Aorta (tissue), 5 donors: ENCODE results near the gene ZNF281. TPM values are rescaled to one million over a fixed set of nuclear protein-coding genes. Genes with fewer than 3 reads are reported as not detected.

ENCODE experiments used
- ATAC-seq: fragments of 200-7000 bp; cut with Tn5 transposase; one replicate; pipeline ENCODE4 v1.9.1; 2022; ENCODE audit warnings: moderate library complexity; ENCODE audit not compliant: low FRiP score
- DNase-seq, 2 donors: peaks; one replicate each; pipeline ENCODE4 v3.0.0-alpha.2; 2020
- H3K27ac ChIP-seq, 2 donors: one replicate each; pipeline ENCODE4 v1.5.1; 2013; ENCODE audit warnings: low read length in 2 of 2, mild to moderate bottlenecking in 2 of 2, moderate library complexity in 2 of 2, control low read depth in 1 of 2, inconsistent platforms in 1 of 2, low read depth in 1 of 2
- H3K27me3 ChIP-seq, 2 donors: one replicate each; pipeline ENCODE4 v1.6.1; 2013; ENCODE audit warnings: control low read depth in 1 of 2, low read length in 1 of 2, mild to moderate bottlenecking in 1 of 2, moderate library complexity in 1 of 2; ENCODE audit not compliant: insufficient read depth in 2 of 2, control insufficient read depth in 1 of 2
- H3K36me3 ChIP-seq, 2 donors: one replicate each; pipeline ENCODE4 v1.6.1; 2013; ENCODE audit warnings: control low read depth in 1 of 2, low read length in 1 of 2, mild to moderate bottlenecking in 1 of 2; ENCODE audit not compliant: insufficient read depth in 2 of 2, control insufficient read depth in 1 of 2
- H3K4me1 ChIP-seq, 2 donors: one replicate each; pipeline ENCODE4 v1.6.1; 2013; ENCODE audit warnings: low read length in 2 of 2, control low read depth in 1 of 2, mild to moderate bottlenecking in 1 of 2, moderate library complexity in 1 of 2; ENCODE audit not compliant: insufficient read depth in 2 of 2, control insufficient read depth in 1 of 2
- H3K4me3 ChIP-seq, 2 donors: one replicate each; pipeline ENCODE4 v1.5.1; 2013; ENCODE audit warnings: low read length in 2 of 2, control low read depth in 1 of 2, mild to moderate bottlenecking in 1 of 2
- H3K9me3 ChIP-seq: one replicate; pipeline ENCODE4 v1.6.1; 2013; ENCODE audit warnings: mild to moderate bottlenecking, low read length; ENCODE audit not compliant: control insufficient read depth
- WGBS, 2 donors: extraction: QIAGEN DNeasy Blood & Tissue Kit; methylation state at CpG; one replicate each; pipeline ENCODE4 v1.1.7; 2013; 5-methylcytosine and 5-hydroxymethylcytosine counted together
- intact Hi-C, 2 donors: fragments of 100-400 bp; cut with DNase I; formaldehyde crosslinking; loops; one replicate each; pipeline versions ENCODE4 v1.14.2 to v1.15.0; 2022
- polyA plus RNA-seq, 2 donors: library from polyadenylated mRNA; stranded (reverse); fragments of 200-250 nt; gene quantifications; one replicate each; pipeline ENCODE4 v1.2.3, GENCODE V29; 2013
- total RNA-seq, 2 donors: library from RNA; stranded (reverse); fragmentation: NEBNext Ultra II Directional; extraction: Animal tissue kit (Norgen Biotek cat#: 25700); gene quantifications; one replicate each; pipeline ENCODE4 v1.2.1, GENCODE V29; 2021
- donor health status: healthy with polysubstance abuse.
- donor health status: Bipolar disorder and iron deficiency.
- donor health status: DM: no; HTN: no; CAD: no.
- donor health status: DM: no; HTN: no; CAD: no.
- donor health status: DM: yes; HTN: yes; CAD: no.

The ZNF281 gene
- total and polyA plus RNA-seq, 4 donors, result 2.1 to 13.1 (median 8.0) TPM

DNA sequence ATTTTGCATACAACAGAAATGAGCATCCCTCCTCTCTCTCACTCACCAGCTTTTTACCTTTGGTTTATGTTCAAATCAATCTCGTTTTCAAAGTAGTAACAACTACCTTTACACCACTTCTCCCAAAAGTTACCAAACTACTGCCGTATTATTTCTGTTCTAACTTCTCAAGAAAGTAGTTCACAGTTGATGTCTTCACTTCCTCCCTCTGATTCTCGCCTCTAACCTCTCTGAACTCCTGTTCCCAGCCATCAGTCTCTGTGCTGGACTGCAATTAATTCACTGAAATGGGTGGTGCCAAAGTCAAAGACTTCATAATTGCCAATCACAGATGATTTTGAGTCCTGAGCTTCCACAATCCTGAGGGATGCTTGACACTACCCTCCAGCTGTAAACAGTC is 54.0 kb downstream of the ZNF281 start:
- H3K4me1 ChIP-seq, result no peaks in the 10 kb centered on the region
- H3K27ac ChIP-seq, result no peak overlapping the region
- no peaks in the 10 kb centered on the region for H3K9me3 ChIP-seq
- no peak overlapping the region for H3K4me3 ChIP-seq
- ATAC-seq (no peak), DNase-seq (no peak)
- 85 to 86% methylated on average over 3 of the region's 3 CpGs for WGBS, 2 donors
- no peaks in the 10 kb centered on the region for H3K36me3 ChIP-seq
- H3K27me3 ChIP-seq, result no peaks in the 10 kb centered on the region
- intact Hi-C loops, result no loop called here

Other genes with a start within 250 kb of the ZNF281 start
- gene KIF14, start 210.7 kb upstream of the ZNF281 start, total RNA-seq, result under 1 TPM; 0.23 to 0.60 TPM
- gene KIF14, start 210.7 kb upstream of the ZNF281 start, polyA plus RNA-seq, result under 1 TPM; 0.13 TPM